Lung (tissue), 16 donors: Measurements from ENCODE around the gene SPAG4. TPM values are rescaled to one million over a fixed set of nuclear protein-coding genes. Genes with fewer than 3 reads are reported as not detected.
A peak's percentile ranks its signal among the peaks of the same experiment; 100 is the strongest.

Experiments used
- ATAC-seq: fragments of 200-7000 bp; cut with Tn5 transposase; one replicate; pipeline ENCODE4 v1.9.1; 2020; ENCODE audit warnings: moderate number of reproducible peaks; ENCODE audit not compliant: insufficient read depth, low FRiP score
- DNase-seq, 3 donors: peaks; one replicate each; pipeline ENCODE4 v3.0.0-alpha.2; 2013 to 2017
- H3K27ac ChIP-seq, 2 donors: one replicate each; pipeline ENCODE4 v1.5.1; 2013; ENCODE audit warnings: mild to moderate bottlenecking in 2 of 2, moderate library complexity in 2 of 2, control low read depth in 1 of 2, inconsistent platforms in 1 of 2, low read depth in 1 of 2, low read length in 1 of 2
- H3K27me3 ChIP-seq, 3 donors: one replicate each; pipeline ENCODE4 v1.5.1; 2013; ENCODE audit warnings: low read length in 2 of 3; ENCODE audit not compliant: control insufficient read depth in 3 of 3, insufficient read depth in 3 of 3
- H3K36me3 ChIP-seq, 4 donors: one replicate each; pipeline ENCODE4 v1.5.1; 2013; ENCODE audit warnings: low read length in 4 of 4, mild to moderate bottlenecking in 1 of 4, moderate library complexity in 1 of 4; ENCODE audit not compliant: control insufficient read depth in 4 of 4, insufficient read depth in 4 of 4
- H3K4me1 ChIP-seq, 5 donors: one replicate each; pipeline ENCODE4 v1.5.1; 2013; ENCODE audit warnings: low read length in 5 of 5, mild to moderate bottlenecking in 2 of 5, moderate library complexity in 1 of 5; ENCODE audit not compliant: control insufficient read depth in 5 of 5, insufficient read depth in 5 of 5
- H3K4me3 ChIP-seq: one replicate; pipeline ENCODE4 v1.5.1; 2013; ENCODE audit warnings: mild to moderate bottlenecking, control low read depth, moderate library complexity
- H3K9ac ChIP-seq, 2 donors: one replicate each; pipeline ENCODE4 v1.5.1; 2013; ENCODE audit warnings: low read length in 2 of 2, control low read depth in 1 of 2; ENCODE audit not compliant: insufficient read depth in 1 of 2
- H3K9me3 ChIP-seq, 4 donors: one replicate each; pipeline ENCODE4 v1.5.1; 2013; ENCODE audit warnings: low read length in 3 of 4, mild to moderate bottlenecking in 1 of 4, moderate library complexity in 1 of 4; ENCODE audit not compliant: control insufficient read depth in 4 of 4, insufficient read depth in 3 of 4
- WGBS, 2 donors: extraction: QIAGEN DNeasy Blood & Tissue Kit; methylation state at CpG; one replicate each; pipeline ENCODE4 v1.1.7; 2013; 5-methylcytosine and 5-hydroxymethylcytosine counted together
- long read RNA-seq, 5 donors: transcript quantifications; one replicate each; lab custom pipeline, GENCODE V29; 2026
- polyA plus RNA-seq, 2 donors: library from polyadenylated mRNA; stranded (reverse); fragments of 200-250 nt; gene quantifications; one replicate each; pipeline ENCODE4 v1.2.1, GENCODE V29; 2013
- total RNA-seq, 2 donors: library from RNA; depleted of rRNA in 1 of 2; stranded (reverse); fragments of >200 nt in 1 of 2; gene quantifications; one replicate each; pipeline ENCODE4 v1.2.1, GENCODE V29; 2014 to 2021
- TF ChIP-seq, protein P1 (sequence below): IDR thresholded peaks from 2 replicates; pipeline ENCODE4 v1.5.1; 2012; ENCODE audit warnings: mild to moderate bottlenecking; ENCODE audit errors: control extremely low read depth, extremely low read depth
- donor health status: control.
- donor health status: control.
- donor health status: Bipolar disorder and iron deficiency.
- donor health status: healthy.
- donor health status: DM: yes; HTN: yes; CAD: no.

SPAG4 gene
- 1 to 10 TPM; 2.0 to 5.7 TPM for total RNA-seq
- 1 to 10 TPM; 1.9 to 5.4 TPM for polyA plus RNA-seq
- long read RNA-seq, donor 1 = 0 reads
- long read RNA-seq, donor 2 = 0 reads
- long read RNA-seq, donor 3 = 0 reads
- long read RNA-seq, donor 4 = 0 reads
- long read RNA-seq, donor 5 = 0 reads

DNA sequence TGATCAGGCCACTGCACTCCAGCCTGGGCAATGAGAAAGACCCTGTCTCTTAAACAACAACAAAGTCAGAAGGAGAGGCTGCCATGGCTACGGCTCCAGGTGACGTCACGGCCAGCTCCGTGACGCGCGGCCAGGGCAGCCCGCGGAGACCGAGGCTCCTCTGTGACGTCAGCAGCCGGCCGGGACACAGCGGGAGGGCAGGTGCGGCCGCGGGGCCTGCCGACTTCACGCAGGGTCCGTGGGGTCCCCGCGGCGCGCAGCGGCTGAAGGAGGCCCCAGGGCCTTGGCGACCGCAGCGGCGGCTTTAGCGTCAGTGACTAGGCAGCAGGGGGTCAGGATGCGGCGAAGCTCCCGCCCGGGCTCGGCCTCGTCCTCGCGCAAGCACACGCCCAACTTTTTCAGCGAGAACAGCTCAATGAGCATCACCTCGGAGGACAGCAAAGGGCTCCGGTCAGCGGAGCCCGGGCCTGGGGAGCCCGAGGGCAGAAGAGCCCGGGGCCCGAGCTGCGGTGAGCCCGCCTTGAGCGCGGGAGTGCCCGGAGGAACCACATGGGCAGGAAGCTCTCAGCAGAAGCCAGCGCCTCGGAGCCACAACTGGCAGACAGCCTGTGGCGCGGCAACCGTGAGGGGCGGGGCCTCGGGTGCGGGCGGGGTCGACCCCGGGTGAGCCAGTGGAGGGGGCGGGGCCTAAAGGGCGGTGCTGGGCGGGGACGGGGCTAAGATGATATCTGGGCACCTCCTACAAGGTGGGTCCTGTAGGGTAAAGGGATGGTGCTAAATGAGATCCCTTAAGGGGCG is at the start of gene SPAG4:
Gene SPAG4 (plus strand): TSS at position 163 of the 798 bp plus-strand sequence. CDS start 175 bp downstream, at position 338.
- DNase-seq = peak; percentile 95 to 96 (median 95)
- Histone ChIP-seq H3K4me1 (peaks cover 0 to 30% (median 12%) of the 10 kb centered on the region in 5 donors), H3K27ac (peak within 1 kb of the TSS; percentile 85 to 90), H3K36me3 (no peaks in the 10 kb centered on the region), H3K4me3 (peak within 1 kb of the TSS; percentile 6), H3K9me3 (no peaks in the 10 kb centered on the region), H3K27me3 (peaks cover 0 to 2% (median 0%) of the 10 kb centered on the region in 3 donors), H3K9ac (peak within 1 kb of the TSS; percentile 19 to 28)
- ATAC-seq = peak; percentile 93
- TF ChIP-seq, protein P1, sequence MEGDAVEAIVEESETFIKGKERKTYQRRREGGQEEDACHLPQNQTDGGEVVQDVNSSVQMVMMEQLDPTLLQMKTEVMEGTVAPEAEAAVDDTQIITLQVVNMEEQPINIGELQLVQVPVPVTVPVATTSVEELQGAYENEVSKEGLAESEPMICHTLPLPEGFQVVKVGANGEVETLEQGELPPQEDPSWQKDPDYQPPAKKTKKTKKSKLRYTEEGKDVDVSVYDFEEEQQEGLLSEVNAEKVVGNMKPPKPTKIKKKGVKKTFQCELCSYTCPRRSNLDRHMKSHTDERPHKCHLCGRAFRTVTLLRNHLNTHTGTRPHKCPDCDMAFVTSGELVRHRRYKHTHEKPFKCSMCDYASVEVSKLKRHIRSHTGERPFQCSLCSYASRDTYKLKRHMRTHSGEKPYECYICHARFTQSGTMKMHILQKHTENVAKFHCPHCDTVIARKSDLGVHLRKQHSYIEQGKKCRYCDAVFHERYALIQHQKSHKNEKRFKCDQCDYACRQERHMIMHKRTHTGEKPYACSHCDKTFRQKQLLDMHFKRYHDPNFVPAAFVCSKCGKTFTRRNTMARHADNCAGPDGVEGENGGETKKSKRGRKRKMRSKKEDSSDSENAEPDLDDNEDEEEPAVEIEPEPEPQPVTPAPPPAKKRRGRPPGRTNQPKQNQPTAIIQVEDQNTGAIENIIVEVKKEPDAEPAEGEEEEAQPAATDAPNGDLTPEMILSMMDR = no peak
- 0 to 1% methylated on average over 65 to 68 of the region's 68 CpGs for WGBS, 2 donors

DNA sequence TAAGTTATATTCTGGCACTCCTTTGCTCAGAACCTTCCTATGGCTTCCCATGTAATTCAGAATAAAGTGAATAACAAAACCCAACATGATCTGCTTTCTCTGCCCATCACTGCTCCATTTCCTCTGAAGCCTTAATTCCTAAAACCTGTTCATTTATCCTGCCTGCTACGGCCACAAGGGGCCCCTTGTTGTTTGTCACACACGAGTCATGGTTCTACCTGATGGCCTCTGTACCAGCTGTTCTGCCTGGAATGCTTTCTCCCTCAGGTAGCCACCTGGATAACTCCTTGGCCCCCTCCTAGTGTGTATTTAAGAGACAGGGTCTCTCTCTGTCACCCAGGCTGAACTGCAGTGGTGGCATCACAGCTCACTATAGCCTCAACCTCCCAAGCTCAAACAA is 47.0 kb upstream of the SPAG4 start:
- 14 to 17% methylated on average over 2 of the region's 2 CpGs for WGBS, 2 donors
- TF ChIP-seq, protein P1 = no peak
- no peak overlapping the region for H3K27ac ChIP-seq
- no peaks in the 10 kb centered on the region for H3K27me3 ChIP-seq
- DNase-seq (peak in 1 of 3 donors; percentile 9), ATAC-seq (no peak)
- no peaks in the 10 kb centered on the region for H3K36me3 ChIP-seq
- peaks cover 0 to 4% (median 0%) of the 10 kb centered on the region in 4 donors for H3K9me3 ChIP-seq
- no peaks in the 10 kb centered on the region for H3K4me1 ChIP-seq
- no peak overlapping the region for H3K9ac ChIP-seq
- H3K4me3 ChIP-seq = no peak overlapping the region

- ATAC-seq (no peak), DNase-seq (no peak)
- no peak overlapping the region for H3K9ac ChIP-seq
- no peaks in the 10 kb centered on the region for H3K36me3 ChIP-seq
- no peak overlapping the region for H3K27ac ChIP-seq
- peaks cover 0 to 3% (median 0%) of the 10 kb centered on the region in 5 donors for H3K4me1 ChIP-seq
- TF ChIP-seq, protein P1 = no peak
- no peak overlapping the region for H3K4me3 ChIP-seq
- no peaks in the 10 kb centered on the region for H3K27me3 ChIP-seq
- peaks cover 0 to 4% (median 0%) of the 10 kb centered on the region in 4 donors for H3K9me3 ChIP-seq
These were observed 44.1 kb upstream of the SPAG4 start for GRCh38 chr20:35571555-35571954.
